Heart right ventricle (tissue), 16 donors: ENCODE measurements around the gene USP12. TPM values are rescaled to one million over a fixed set of nuclear protein-coding genes. Genes with fewer than 3 reads are reported as not detected.

Source experiments
- ATAC-seq, 8 donors: fragments of 200-7000 bp; cut with Tn5 transposase; one replicate each; pipeline ENCODE4 v1.9.1; 2020; ENCODE audit warnings: mild to moderate bottlenecking in 8 of 8, moderate library complexity in 8 of 8, moderate number of reproducible peaks in 1 of 8
- DNase-seq, 2 donors: peaks; one replicate each; pipeline ENCODE4 v3.0.0-alpha.2; 2020
- H3K27ac ChIP-seq, 10 donors: fragments of 200-600 bp; sonication (generic) in 2 of 10; one replicate each; pipeline versions ENCODE4 v1.5.0 to v1.8.0; 2020 to 2022; ENCODE audit warnings: mild to moderate bottlenecking in 3 of 10
- H3K27me3 ChIP-seq, 7 donors: fragments of 200-600 bp; one replicate each; pipeline ENCODE4 v1.8.0; 2021 to 2022; ENCODE audit warnings: mild to moderate bottlenecking in 2 of 7
- H3K36me3 ChIP-seq, 9 donors: fragments of 200-600 bp; sonication (generic) in 1 of 9; one replicate each; pipeline versions ENCODE4 v1.5.0 to v1.8.0; 2020 to 2022; ENCODE audit warnings: mild to moderate bottlenecking in 2 of 9
- H3K4me1 ChIP-seq, 9 donors: fragments of 200-600 bp; sonication (generic) in 1 of 9; one replicate each; pipeline versions ENCODE4 v1.5.0 to v1.8.0; 2020 to 2022; ENCODE audit warnings: mild to moderate bottlenecking in 4 of 9
- H3K4me3 ChIP-seq, 10 donors: fragments of 200-600 bp; sonication (generic) in 2 of 10; one replicate each; pipeline versions ENCODE4 v1.5.0 to v1.8.0; 2020 to 2022; ENCODE audit warnings: mild to moderate bottlenecking in 7 of 10, moderate library complexity in 2 of 10
- H3K9me3 ChIP-seq, 11 donors: fragments of 200-600 bp in 10 of 11; sonication (generic) in 2 of 11; one replicate each; pipeline versions ENCODE4 v1.5.0 to v1.8.0; 2013 to 2022; ENCODE audit warnings: mild to moderate bottlenecking in 2 of 11, control low read depth in 1 of 11, moderate library complexity in 1 of 11
- WGBS, 2 donors: extraction: QIAGEN DNeasy Blood & Tissue Kit; methylation state at CpG; one replicate each; pipeline ENCODE4 v1.1.7; 2013; ENCODE audit warnings: inconsistent platforms in 1 of 2; 5-methylcytosine and 5-hydroxymethylcytosine counted together
- intact Hi-C, 10 donors: fragments of 100-400 bp; cut with DNase I; formaldehyde crosslinking; loops; one replicate each; pipeline versions ENCODE4 v1.11.1 to v1.14.2; 2022
- polyA plus RNA-seq, 2 donors: library from polyadenylated mRNA; stranded (reverse); fragments of 200-250 nt; gene quantifications; one replicate each; pipeline ENCODE4 v1.2.3, GENCODE V29; 2013
- total RNA-seq, 10 donors: library from RNA; stranded (reverse); fragmentation: NEBNext Ultra II Directional in 3 of 10; extraction: Animal tissue kit (Norgen Biotek cat#: 25700) in 3 of 10; gene quantifications; one replicate each; pipeline versions ENCODE4 v1.2.1 to v1.2.4, GENCODE V29; 2021 to 2023
- TF ChIP-seq, protein P1 (sequence below), 9 donors: fragments of 200-600 bp; sonication (generic) in 2 of 9; IDR thresholded peaks; one replicate each; pipeline versions ENCODE4 v1.5.0 to v1.8.0; 2021 to 2022; ENCODE audit warnings: antibody characterized with exemption in 9 of 9, mild to moderate bottlenecking in 5 of 9, moderate library complexity in 1 of 9
- donor health status: Arrhythmogenic right ventricular cardiomyopathy.
- donor health status: ischemic (EF 13 %, LVEDD 7.1; RV severe dilation, severe dysfunction).
- donor health status: healthy with polysubstance abuse.
- donor health status: DM: no; HTN: yes; CAD: no.
- donor health status: DM: no; HTN: no; CAD: no.
- donor health status: ischemic (EF 25% LVEDD 6.9; RV normal size, moderate dysfunction).
- donor health status: ischemic (EF 25% LVEDD 5.7; RV mildly dilated, moderate dysfunction).
- donor health status: healthy.
- donor health status: DM: yes; HTN: yes; CAD: no.
- donor health status: Ischemic cardiomyopathy.
- donor health status: ischemic (EF 35%, LVEDD 5.7; RV mildly dilated, moderate dysfunction).
- donor health status: nonischemic (EF 11% LVEDD 7.7; RV severe dilation, severe dysfunction).
- donor health status: DM: yes; HTN: yes; CAD: no.
- donor health status: PGD.
- donor health status: ischemic (EF 29% LVEDD 5.4; RV normal size, mild dysfunction).
- donor health status: nonischemic (EF 23%, LVEDD 6.1; RV moderate dilation, normal function).

USP12 gene
- total and polyA plus RNA-seq, 12 donors = 4.3 to 22.9 (median 19.0) TPM

DNA sequence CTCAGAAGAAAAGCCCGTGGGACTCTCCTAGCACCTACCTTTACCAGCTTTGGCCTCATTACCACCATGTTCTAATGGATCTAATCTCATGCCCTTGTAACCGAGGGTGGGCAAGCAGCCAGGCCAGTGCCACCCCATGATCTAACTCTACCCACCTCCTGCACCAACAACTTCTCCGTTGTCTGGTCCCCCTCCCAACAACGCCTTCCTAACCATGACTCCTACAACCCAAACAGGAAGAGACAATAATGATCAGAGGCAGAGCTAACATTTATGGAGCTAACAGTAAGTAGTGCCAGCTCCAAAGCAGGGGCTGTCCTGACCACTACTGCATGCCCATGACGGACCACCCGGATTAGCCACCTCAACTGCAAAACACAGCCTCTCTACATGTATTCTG is 3.5 kb downstream of the USP12 start:
- H3K4me3 ChIP-seq = no peak overlapping the region
- H3K4me1 ChIP-seq = peaks cover 11 to 79% (median 62%) of the 10 kb centered on the region in 9 donors
- TF ChIP-seq, protein P1, sequence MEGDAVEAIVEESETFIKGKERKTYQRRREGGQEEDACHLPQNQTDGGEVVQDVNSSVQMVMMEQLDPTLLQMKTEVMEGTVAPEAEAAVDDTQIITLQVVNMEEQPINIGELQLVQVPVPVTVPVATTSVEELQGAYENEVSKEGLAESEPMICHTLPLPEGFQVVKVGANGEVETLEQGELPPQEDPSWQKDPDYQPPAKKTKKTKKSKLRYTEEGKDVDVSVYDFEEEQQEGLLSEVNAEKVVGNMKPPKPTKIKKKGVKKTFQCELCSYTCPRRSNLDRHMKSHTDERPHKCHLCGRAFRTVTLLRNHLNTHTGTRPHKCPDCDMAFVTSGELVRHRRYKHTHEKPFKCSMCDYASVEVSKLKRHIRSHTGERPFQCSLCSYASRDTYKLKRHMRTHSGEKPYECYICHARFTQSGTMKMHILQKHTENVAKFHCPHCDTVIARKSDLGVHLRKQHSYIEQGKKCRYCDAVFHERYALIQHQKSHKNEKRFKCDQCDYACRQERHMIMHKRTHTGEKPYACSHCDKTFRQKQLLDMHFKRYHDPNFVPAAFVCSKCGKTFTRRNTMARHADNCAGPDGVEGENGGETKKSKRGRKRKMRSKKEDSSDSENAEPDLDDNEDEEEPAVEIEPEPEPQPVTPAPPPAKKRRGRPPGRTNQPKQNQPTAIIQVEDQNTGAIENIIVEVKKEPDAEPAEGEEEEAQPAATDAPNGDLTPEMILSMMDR (IDR thresholded peaks at IDR 0.05) = no peak
- intact Hi-C loops = no loop called here
- no peaks in the 10 kb centered on the region for H3K27me3 ChIP-seq
- 49 to 50% methylated on average over 6 of the region's 6 CpGs for WGBS, 2 donors
- H3K9me3 ChIP-seq = no peaks in the 10 kb centered on the region
- peak overlapping the region in 1 of 10 donors; percentile 10 for H3K27ac ChIP-seq
- DNase-seq (no peak), ATAC-seq (no peak)
- H3K36me3 ChIP-seq = no peaks in the 10 kb centered on the region

DNA sequence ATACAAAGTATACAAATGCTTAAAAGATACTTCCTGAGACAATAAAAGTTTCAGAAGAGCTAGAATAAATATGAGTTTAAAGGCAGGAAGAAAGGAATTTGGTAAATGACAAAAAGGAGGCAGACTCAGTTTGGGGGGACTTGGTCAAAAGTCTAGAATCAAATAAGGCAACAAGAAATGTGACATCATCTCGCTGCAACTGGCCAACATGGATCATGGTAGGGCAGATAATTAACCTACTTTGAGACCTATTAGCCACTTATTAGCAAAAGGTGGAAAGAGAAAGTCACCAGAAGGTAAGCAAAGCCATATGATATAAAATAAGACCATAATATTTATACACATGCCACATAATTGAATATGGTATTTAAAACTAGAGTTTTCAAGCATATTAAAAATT is 5.3 kb downstream of the USP12 start:
- no peak overlapping the region for H3K27ac ChIP-seq

DNA sequence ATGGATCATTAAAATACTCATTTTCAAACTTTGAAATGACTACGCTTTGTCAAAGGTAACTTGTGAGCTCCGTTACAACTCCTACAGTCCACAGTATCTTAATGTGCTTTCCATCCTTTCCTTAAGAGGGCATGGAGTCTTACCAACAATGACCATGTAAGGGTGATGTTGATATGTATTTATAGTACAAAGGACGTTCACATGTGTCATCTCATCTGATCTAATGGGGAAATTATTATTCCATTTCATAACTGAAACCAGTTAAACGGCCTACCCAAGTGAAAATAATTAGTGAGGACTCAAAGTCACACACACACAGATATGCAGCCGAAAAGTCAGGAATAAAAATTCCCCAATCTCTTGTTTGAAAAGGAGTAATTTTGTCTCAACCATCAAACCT is 9.6 kb downstream of the USP12 start:
- peak in 3 of 8 donors; percentile 33 to 54 (median 52) for ATAC-seq
- no peaks in the 10 kb centered on the region for H3K27me3 ChIP-seq
- no peak overlapping the region for H3K4me3 ChIP-seq
- no peaks in the 10 kb centered on the region for H3K36me3 ChIP-seq
- intact Hi-C loops = no loop called here
- peaks cover 0 to 63% (median 35%) of the 10 kb centered on the region in 9 donors for H3K4me1 ChIP-seq
- TF ChIP-seq, protein P1 (IDR thresholded peaks at IDR 0.05) = no peak
- 57 to 67% methylated on average over 5 of the region's 5 CpGs for WGBS, 2 donors
- peaks cover 0 to 4% (median 0%) of the 10 kb centered on the region in 11 donors for H3K9me3 ChIP-seq
- no peak for DNase-seq
- no peak overlapping the region for H3K27ac ChIP-seq

More for the DNA sequence above, 5.3 kb downstream of the USP12 start:
- intact Hi-C loops = no loop called here
- no peaks in the 10 kb centered on the region for H3K27me3 ChIP-seq
- TF ChIP-seq, protein P1 (IDR thresholded peaks at IDR 0.05) = no peak
- no peak for ATAC-seq
- no peaks in the 10 kb centered on the region for H3K36me3 ChIP-seq
- WGBS, 2 donors = 96 to 97% methylated on average over 1 of the region's 1 CpG
- no peaks in the 10 kb centered on the region for H3K9me3 ChIP-seq
- H3K4me1 ChIP-seq = peaks cover 16 to 89% (median 70%) of the 10 kb centered on the region in 9 donors
- H3K4me3 ChIP-seq = no peak overlapping the region
- no peak for DNase-seq

DNA sequence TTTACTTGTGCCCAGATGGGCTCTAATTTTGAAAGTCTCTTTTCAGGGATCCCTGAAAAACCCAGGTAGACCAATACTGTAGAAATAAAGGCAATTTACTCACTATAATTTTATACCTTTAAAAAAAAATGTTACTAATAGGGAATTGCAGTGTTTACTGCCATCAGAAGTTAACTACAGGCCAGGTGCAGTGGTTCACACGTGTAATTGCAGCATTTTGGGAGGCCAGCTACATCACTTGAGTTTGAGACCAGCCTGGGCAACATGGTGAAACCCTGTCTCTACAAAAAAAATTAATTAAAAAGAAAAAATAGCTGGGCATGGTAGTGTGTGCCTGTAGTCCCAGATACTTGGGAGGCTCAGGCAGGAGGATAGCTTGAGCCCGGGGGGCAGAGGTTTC is 10.2 kb downstream of the USP12 start:
- ATAC-seq = no peak
- Histone ChIP-seq H3K4me1 (peaks cover 0 to 57% (median 29%) of the 10 kb centered on the region in 9 donors), H3K4me3 (no peak overlapping the region)

More for the DNA sequence above, 10.2 kb downstream of the USP12 start:
- DNase-seq = no peak
- no peak overlapping the region for H3K27ac ChIP-seq
- WGBS, 2 donors = 90% methylated on average over 2 of the region's 2 CpGs
- intact Hi-C loops = no loop called here
- peaks cover 0 to 9% (median 0%) of the 10 kb centered on the region in 11 donors for H3K9me3 ChIP-seq
- no peaks in the 10 kb centered on the region for H3K27me3 ChIP-seq
- TF ChIP-seq, protein P1 (IDR thresholded peaks at IDR 0.05) = no peak
- H3K36me3 ChIP-seq = no peaks in the 10 kb centered on the region
